MG63 (cell line): ENCODE measurements around the gene TERT. TPM values are rescaled to one million over a fixed set of nuclear protein-coding genes. Genes with fewer than 3 reads are reported as not detected.

Source experiments
- DNase-seq: peaks from one replicate; pipeline ENCODE4 v3.0.0-alpha.2; 2020
- H3K27me3 ChIP-seq: fragments of 250-450 bp; sonication (Bioruptor Pico); 2 replicates; pipeline ENCODE4 v1.5.1; 2020; ENCODE audit warnings: mild to moderate bottlenecking, moderate library complexity
- H3K36me3 ChIP-seq: fragments of 250-450 bp; sonication (Bioruptor Pico); 2 replicates; pipeline ENCODE4 v1.5.1; 2020; ENCODE audit warnings: mild to moderate bottlenecking, moderate library complexity
- H3K4me3 ChIP-seq: fragments of 250-450 bp; sonication (Bioruptor Pico); 2 replicates; pipeline ENCODE4 v1.5.1; 2020; ENCODE audit warnings: mild to moderate bottlenecking, moderate library complexity
- H3K9me3 ChIP-seq: fragments of 250-450 bp; sonication (Bioruptor Pico); 2 replicates; pipeline ENCODE4 v1.5.1; 2020; ENCODE audit warnings: mild to moderate bottlenecking, moderate library complexity
- total RNA-seq: library from RNA; depleted of rRNA; stranded (reverse); fragments of >200 nt; shearing (Covaris generic); gene quantifications from 2 replicates; pipeline ENCODE4 v1.2.3, GENCODE V29; 2014; ENCODE audit warnings: low replicate concordance

Gene TERT
- total RNA-seq, 1 experiment from 2014 or later = 2.4 TPM

DNA sequence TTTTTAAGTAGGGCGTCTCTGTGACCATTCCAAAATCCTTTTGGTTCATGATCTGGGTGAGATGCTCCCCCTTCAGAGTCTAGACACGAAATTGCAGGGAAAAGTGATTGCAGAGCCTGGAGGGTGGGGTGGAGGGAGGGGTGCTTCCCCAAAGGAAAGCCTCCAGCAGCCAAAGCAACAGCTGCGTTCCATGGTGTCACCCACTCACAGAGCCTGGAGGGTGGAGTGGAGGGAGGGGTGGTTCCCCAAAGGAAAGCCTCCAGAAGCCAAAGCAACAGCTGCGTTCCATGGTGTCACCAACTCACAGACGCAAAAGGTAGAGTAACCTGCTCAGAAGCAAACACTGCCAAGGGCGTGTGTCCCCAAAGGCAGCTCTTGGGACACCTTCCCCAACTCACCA, 47.1 kb downstream of the TERT start:
- H3K27me3 ChIP-seq = peaks cover 80% of the 10 kb centered on the region

DNA sequence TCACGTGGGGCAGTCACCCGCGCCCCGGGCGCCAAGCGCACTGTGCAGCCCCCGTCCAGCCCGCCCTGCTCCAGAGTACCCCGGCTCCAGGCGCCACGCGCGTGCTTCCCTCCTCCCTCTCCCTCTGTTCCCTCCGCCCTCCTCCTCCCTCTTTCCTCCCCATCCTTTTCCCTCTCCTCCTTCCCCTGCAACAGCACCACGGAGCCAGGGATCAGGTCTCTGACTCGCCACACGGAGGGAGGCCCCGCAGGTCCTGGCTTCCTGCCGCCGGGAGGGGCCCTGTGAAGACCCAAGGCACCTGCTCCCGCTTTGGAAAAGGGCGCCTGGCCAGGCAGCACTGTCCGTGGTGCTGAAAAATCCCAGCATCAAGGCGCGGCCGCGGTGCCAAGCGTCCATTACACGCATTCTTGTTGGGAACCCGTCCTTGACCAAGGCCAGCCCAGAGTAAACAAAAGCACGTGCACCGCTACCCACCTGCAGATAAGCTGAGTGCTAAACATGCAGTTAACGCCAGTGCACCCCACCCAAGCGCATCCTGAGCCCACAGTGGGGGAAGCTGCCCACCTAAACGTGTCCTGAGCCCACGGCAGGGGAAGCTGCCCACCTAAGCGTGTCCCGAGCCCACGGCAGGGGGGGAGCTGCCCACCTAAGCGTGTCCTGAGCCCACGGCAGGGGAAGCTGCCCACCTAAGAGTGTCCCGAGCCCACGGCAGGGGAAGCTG, 48.0 kb downstream of the TERT start:
- Histone ChIP-seq H3K4me3 (no peak overlapping the region), H3K27me3 (peaks cover 82% of the 10 kb centered on the region), H3K9me3 (0 out of 2 replicates have a peak, but pooled peaks cover 2% of the 10 kb centered on the region), H3K36me3 (no peaks in the 10 kb centered on the region)
- DNase-seq = peak; percentile 65

More for the DNA sequence above, 47.1 kb downstream of the TERT start:
- H3K9me3 ChIP-seq = 0 out of 2 replicates have a peak, but pooled peaks cover 2% of the 10 kb centered on the region
- no peak for DNase-seq
- H3K4me3 ChIP-seq = no peak overlapping the region
- H3K36me3 ChIP-seq = no peaks in the 10 kb centered on the region

DNA sequence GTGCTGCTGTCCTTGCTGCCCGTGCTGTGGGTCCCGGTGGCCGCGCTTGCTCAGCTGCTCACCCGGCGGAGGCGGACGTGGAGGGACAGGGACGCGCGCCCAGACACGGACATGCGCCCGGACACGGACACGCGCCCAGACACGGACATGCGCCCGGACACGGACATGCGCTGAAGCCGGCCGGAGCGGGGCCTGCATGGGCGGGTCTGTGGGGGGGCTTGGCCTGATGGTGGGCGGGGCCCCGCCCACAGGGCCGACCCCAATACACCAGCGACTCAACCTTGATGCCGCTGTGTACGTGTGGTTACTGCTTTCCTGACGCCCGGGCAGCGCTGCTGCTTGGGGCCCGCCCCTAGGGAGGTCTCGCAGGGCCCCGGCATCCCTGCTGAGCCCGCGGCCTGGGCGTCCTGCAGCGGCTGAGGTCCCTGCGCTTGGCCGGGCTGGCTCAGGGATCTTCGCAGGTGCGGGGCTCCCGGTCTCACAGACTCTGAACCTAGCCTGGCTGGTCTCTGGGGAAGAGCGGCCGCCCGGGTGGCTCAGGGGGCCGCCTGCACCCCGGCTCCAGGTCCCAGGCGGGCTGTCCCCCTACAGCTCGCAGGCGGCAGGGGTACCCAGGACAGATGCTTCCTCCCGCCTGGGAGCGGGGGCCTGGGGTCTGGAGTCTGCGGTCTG, 48.8 kb downstream of the TERT start:
- no peaks in the 10 kb centered on the region for H3K36me3 ChIP-seq
- H3K9me3 ChIP-seq = 0 out of 2 replicates have a peak, but pooled peaks cover 2% of the 10 kb centered on the region
- peaks cover 80% of the 10 kb centered on the region for H3K27me3 ChIP-seq
- DNase-seq = no peak
- no peak overlapping the region for H3K4me3 ChIP-seq

DNA sequence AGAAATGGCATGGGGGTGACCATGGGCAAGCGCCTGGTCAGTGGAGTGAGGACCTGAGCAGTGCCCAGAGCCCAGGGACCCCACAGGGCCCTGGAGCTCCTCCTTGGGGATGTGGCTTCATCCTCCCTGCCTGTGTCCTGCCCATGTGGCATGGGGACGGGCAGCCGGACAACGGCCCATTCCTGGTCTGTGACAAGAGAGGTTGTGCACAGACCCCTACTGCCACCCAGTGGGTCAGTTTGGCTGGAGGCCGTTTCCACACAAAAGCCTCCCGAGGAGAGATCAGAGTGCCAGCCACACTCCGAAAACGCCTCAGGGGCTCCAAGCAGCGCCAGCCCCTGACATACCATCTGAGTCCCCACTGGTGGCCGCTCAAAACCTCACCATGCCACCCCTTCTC, 49.9 kb downstream of the TERT start:
- peaks cover 74% of the 10 kb centered on the region for H3K27me3 ChIP-seq
- H3K4me3 ChIP-seq = no peak overlapping the region
- H3K9me3 ChIP-seq = 0 out of 2 replicates have a peak, but pooled peaks cover 2% of the 10 kb centered on the region
- DNase-seq = no peak
- H3K36me3 ChIP-seq = no peaks in the 10 kb centered on the region

- Histone ChIP-seq H3K4me3 (no peak overlapping the region), H3K9me3 (0 out of 2 replicates have a peak, but pooled peaks cover 2% of the 10 kb centered on the region), H3K36me3 (no peaks in the 10 kb centered on the region), H3K27me3 (peaks cover 67% of the 10 kb centered on the region)
- DNase-seq = no peak
Measured at GRCh38 chr5:1244255-1244654, 50.6 kb downstream of the TERT start.

DNA sequence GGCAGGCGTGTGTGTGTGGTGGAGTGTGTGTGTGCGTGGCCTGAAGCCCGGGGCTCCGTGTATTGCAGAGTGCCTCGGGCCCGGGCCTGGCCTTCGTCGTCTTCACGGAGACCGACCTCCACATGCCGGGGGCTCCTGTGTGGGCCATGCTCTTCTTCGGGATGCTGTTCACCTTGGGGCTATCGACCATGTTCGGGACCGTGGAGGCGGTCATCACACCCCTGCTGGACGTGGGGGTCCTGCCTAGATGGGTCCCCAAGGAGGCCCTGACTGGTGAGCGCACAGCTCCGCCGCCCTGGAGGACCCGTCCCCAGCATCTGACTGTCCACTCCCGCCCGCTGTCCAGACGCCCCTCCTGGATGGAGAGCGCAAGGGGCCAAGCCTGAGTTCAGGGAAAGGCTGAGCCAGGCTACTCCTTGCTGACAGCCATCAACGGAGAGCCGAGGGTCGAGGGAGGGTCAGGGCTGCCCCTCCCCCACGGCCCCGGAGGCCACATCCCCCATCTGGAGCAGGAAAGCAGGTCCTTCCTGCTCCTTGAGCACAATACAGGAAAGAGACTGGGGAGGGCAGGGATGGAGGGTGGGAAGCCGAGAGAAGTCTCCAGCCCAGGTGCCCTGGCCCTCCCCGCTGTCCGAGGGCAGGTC, 51.3 kb downstream of the TERT start:
- 0 out of 2 replicates have a peak, but pooled peaks cover 2% of the 10 kb centered on the region for H3K9me3 ChIP-seq
- peaks cover 61% of the 10 kb centered on the region for H3K27me3 ChIP-seq
- no peaks in the 10 kb centered on the region for H3K36me3 ChIP-seq
- DNase-seq = no peak
- H3K4me3 ChIP-seq = no peak overlapping the region

GRCh38 chr5:1242733-1243486, 52.0 kb downstream of the TERT start:
- Histone ChIP-seq H3K27me3 (peaks cover 54% of the 10 kb centered on the region), H3K9me3 (0 out of 2 replicates have a peak, but pooled peaks cover 2% of the 10 kb centered on the region), H3K4me3 (no peak overlapping the region), H3K36me3 (no peaks in the 10 kb centered on the region)
- no peak for DNase-seq

GRCh38 chr5:1241509-1242080, 53.3 kb downstream of the TERT start:
- no peak overlapping the region for H3K4me3 ChIP-seq
- H3K36me3 ChIP-seq = no peaks in the 10 kb centered on the region
- DNase-seq = no peak
- H3K9me3 ChIP-seq = peaks cover 1% of the 10 kb centered on the region
- peaks cover 40% of the 10 kb centered on the region for H3K27me3 ChIP-seq

GRCh38 chr5:1240496-1241260, 54.2 kb downstream of the TERT start:
- DNase-seq = no peak
- Histone ChIP-seq H3K4me3 (no peak overlapping the region), H3K9me3 (peaks cover 10% of the 10 kb centered on the region), H3K36me3 (no peaks in the 10 kb centered on the region), H3K27me3 (peaks cover 31% of the 10 kb centered on the region)

DNA sequence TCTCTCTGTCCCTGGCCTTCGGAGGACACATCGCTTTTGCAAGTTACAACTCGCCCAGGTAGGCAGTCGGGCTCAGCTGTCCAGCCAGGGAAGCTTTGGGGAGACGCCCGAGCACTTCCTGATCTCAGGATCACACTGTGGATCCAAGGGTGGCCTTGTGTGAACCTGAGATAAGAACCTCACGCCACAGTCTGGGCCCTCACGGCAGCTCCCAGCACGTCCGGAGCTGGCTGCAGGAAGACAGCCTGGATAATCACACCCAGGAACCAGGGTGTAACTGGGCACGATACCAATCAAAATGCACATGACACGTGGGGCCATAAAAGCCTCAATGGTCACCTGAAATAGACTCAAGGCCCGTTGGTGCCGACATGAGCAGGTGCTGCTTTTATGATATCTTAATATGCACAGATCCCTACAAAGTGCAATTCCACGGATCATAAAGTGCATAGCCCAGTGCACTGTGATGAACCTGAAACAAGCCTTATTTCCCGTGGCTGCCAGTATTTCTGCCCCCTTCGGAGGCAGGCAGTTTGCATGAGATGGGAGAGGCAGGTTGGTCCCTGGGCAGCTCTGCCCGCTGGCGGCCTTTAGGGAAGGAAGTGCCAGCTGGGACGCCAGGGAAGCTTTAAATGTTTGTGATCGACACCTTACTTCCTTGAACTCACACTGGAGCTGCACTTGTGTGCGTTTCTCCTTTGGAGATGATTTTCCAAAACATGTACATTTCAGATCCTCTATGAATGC, 55.2 kb downstream of the TERT start:
- Histone ChIP-seq H3K27me3 (peaks cover 21% of the 10 kb centered on the region), H3K4me3 (no peak overlapping the region), H3K36me3 (no peaks in the 10 kb centered on the region), H3K9me3 (peaks cover 20% of the 10 kb centered on the region)
- DNase-seq = no peak

- Histone ChIP-seq H3K4me3 (no peak overlapping the region), H3K36me3 (no peaks in the 10 kb centered on the region), H3K27me3 (0 out of 2 replicates have a peak, but pooled peaks cover 2% of the 10 kb centered on the region), H3K9me3 (peaks cover 24% of the 10 kb centered on the region)
- no peak for DNase-seq
Measured at GRCh38 chr5:1235838-1236237, 59.0 kb downstream of the TERT start.

DNA sequence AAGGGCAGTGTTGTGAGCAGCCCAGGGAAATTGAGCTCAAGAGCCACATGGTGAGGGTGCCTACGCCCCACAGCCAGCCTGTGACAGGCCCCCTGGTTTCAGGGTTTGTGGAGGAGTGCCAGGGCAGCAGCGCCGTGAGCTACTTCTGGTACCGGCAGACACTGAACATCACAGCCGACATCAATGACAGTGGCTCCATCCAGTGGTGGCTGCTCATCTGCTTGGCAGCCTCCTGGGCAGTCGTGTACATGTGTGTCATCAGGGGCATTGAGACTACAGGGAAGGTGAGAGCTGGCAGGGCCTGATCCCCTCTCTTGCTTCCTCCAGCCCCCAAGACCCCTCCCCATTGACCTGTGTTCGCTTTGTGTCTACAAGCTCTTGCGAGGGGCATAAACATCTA, 59.5 kb downstream of the TERT start:
- Histone ChIP-seq H3K36me3 (no peaks in the 10 kb centered on the region), H3K27me3 (0 out of 2 replicates have a peak, but pooled peaks cover 2% of the 10 kb centered on the region), H3K4me3 (no peak overlapping the region), H3K9me3 (peaks cover 24% of the 10 kb centered on the region)
- DNase-seq = no peak

DNA sequence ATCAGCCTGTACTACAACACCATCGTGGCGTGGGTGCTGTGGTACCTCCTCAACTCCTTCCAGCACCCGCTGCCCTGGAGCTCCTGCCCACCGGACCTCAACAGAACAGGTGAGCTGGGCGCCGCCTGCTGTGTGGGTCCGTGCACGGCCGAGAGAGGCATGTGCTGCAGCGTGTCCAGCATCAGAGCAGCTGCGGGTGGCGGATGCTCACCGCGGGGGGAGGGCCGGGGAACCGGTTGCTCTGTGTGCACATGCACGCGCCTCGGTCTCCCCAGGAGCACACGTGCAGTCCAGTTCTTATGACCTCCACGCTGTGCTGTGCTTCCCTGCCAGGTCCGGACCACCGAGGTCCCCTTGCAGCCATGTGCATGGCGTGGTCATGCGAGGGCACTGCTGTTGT, 62.1 kb downstream of the TERT start:
- no peak overlapping the region for H3K4me3 ChIP-seq
- peaks cover 24% of the 10 kb centered on the region for H3K9me3 ChIP-seq
- peaks cover 8% of the 10 kb centered on the region for H3K27me3 ChIP-seq

DNA sequence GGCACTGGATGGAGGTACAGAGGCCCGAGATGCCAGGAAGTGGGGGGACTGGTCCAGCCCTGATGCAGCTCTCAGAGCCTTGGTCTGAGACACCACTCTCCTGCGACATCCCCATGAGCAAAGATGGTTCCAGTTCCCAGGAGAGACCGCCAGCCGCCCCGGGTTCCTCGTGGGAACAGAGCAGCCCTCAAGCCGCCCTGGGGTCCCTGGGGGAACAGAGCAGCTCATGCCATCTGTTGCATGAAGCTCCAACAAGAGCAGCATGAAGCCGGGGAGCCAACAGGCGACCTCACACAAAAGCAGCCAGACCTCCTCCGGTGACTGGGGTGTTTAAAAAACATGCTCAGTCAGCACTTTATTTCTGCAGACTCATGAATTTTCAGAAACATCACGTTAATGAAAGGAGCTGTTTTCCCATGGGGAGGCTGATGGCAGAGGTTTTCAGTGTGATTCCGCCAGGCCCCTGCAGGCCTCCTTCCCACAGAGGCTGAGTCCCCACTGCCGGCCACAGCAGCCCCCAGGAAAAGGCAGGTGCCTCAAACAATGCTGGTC, 63.4 kb downstream of the TERT start:
- Histone ChIP-seq H3K27me3 (peaks cover 11% of the 10 kb centered on the region), H3K4me3 (no peak overlapping the region), H3K9me3 (peaks cover 21% of the 10 kb centered on the region), H3K36me3 (no peaks in the 10 kb centered on the region)
- no peak for DNase-seq

More for the DNA sequence above, 62.1 kb downstream of the TERT start:
- H3K36me3 ChIP-seq = no peaks in the 10 kb centered on the region
- no peak for DNase-seq

DNA sequence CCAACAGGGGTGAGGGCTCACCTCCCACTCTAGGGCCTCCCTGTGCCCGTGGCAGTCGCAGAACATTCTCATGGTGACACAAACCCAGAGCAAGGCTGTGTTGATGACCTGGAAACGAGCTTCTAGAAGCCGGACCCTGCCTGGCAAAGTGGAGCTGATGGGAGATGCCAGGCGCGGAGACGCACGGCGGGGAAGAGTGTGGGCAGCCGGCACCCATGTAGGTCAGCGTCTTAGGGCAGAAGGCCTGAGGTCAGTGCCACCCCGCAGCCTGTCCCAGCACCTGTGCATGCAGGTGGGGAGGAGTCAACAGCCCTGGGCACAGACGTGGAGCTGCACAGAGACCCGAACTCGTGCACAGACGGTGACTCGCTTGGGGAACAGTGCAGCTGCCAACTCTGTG, 64.3 kb downstream of the TERT start:
- H3K36me3 ChIP-seq = no peaks in the 10 kb centered on the region
- H3K9me3 ChIP-seq = peaks cover 12% of the 10 kb centered on the region
- H3K27me3 ChIP-seq = peaks cover 11% of the 10 kb centered on the region
- DNase-seq = no peak
- no peak overlapping the region for H3K4me3 ChIP-seq
